DMS114 treated with DMSO at 0.1 percent for 48 hours (cell line): ENCODE results near the gene DHRS13.
"Not testable (repeated sequence)": the region's sequence is repeated elsewhere in the genome, so short reads cannot be mapped to it uniquely, and the experiment has no call there.

ENCODE experiments used
- DNase-seq: peaks from one replicate; lab custom pipeline; 2025; ENCODE audit not compliant: unreplicated experiment; lab: John Stamatoyannopoulos, UW

Gene DHRS13

DNA sequence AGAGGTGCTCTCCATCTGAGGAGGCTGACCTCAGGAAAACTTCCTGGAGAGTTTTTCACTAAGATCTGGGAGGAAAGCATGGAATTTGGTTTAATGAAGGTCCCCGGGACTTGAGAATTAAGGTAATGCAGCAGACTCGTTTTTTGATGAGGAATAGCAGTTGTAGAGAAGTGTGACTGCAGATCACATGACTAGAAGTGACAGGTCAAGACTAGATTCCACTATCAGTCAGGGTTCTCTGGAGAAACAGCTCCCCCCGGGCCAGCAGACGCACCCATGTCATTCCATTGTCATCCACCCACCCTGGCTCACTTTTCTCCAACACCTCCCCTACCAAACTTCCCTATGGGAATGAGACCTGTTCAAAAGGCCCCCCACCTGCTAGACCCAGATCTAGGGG is 1.9 kb upstream of the DHRS13 start:
- DNase-seq, result no peak

DNA sequence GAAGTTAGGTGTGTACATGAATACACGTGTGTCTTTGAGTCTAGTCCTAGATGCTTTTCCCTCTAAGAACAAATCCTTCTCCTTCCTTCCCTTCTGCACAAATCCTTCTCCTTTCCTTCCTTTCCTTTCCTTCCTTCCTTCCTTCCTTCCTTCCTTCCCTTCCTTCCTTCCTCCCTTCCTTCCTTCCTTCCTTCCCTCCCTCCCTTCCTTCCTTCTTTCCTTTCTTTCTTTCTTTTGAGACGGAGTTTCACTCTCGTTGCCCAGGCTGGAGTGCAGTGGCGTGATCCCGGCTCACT is 615 bp upstream of the DHRS13 start:
- not testable (repeated sequence) for DNase-seq

DNA sequence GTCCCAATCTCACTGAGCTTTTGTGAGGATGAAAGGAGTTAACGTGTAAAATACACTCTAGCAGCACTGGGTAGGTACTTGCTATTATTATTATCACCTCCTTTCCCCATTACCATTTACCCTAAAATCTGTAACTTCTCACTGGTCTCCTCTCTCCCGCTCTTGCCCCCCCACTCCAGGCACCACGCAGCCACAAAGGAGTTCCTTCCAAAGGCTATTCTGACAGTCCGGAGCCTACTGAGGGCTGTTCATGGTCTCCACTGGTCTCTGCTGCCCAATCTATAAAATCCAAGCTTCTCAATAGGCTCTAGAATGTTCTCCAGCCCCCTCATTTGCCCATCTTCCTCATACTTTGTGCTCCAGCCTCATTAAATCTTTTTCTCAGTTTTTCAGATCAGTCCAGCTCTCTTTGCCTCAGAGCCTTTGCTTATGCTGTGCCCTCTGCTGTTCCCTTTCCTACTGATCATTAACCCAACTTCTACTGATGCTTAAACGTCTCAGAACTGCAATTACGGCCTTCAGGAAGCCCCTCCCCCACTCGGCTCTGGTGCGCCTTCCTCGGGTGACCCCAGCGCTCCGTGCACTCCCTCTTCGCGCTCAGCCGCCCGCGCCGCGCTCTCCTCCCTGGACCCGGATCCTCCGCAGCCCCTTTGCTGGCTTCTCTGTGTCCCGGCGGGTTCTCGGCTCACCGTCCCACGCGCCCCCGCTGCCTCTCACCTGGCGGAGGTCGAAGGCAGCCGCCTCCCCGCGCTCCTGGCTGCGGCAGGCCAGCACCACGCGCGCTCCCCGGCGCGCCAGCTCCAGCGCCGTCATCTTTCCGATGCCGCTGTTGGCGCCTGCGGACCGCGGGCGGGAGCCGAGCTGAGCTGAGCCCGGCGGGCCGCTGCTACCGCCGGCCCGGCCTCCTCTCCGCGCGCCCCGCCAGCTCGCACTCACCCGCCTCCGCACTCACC is 737 bp downstream of the DHRS13 start:
- no peak for DNase-seq

DNA sequence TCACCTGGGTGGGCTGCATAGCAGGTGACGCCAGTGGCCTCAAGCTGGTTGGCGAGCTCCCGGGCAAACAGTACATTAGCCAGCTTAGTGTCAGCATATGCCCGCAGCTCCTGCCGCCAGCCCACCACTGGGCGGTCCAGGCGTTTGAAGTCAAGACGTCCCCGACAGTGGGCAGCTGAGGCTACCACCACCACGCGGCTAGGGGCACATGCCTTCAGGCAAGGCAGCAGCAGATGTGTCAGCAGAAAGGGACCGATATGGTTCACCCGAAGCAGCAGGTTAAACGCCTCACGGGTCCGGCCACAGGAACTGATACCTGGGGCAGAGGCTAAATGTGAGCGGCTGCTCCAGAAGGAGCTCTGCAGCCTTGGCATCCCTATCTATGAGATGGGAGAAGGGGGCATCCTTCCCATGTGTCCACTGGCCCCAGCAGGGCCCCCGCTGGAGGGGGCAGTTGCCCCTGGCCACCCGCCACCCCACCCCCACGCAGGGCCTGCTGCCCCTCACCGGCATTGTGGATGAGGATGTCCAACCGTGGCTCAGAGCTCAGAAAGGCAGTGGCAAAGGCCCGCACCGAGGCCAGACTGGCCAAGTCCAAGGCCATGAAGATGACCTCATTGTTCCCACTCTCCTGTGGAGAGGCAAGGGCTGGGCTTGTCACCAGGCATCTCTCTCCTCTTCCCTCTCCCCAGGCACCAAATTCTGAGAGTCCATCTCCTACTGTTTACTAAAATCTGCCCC is 1.7 kb downstream of the DHRS13 start:
- DNase-seq, result no peak

DNA sequence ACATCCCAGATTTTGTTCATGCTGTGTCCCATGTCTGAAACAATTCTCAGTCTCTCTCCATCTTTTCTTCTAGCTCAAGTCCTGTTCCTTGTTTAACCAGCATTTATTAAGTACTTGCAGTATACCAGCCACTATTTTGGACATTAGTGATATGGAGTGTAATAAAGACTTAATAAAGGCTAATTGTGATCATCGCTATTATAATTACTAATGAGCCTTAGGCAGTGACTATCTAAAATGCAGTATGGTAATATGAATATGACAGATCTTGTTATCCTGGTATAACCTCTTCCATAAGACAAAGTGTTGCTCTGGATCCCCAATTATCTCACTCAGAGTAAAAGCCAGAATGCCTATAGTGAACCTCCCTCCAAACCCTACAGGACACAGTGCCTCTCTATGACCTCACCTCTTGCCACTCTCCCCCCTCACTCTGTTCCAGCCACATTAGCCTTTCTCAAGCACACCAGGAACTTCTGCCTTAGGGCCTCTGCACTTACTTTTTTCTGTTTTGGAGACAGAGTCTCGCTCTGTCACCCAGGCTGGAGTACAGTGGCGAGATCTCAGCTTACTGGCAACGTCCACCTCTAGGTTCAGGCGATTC is 3.6 kb downstream of the DHRS13 start:
- DNase-seq, result no peak

DNA sequence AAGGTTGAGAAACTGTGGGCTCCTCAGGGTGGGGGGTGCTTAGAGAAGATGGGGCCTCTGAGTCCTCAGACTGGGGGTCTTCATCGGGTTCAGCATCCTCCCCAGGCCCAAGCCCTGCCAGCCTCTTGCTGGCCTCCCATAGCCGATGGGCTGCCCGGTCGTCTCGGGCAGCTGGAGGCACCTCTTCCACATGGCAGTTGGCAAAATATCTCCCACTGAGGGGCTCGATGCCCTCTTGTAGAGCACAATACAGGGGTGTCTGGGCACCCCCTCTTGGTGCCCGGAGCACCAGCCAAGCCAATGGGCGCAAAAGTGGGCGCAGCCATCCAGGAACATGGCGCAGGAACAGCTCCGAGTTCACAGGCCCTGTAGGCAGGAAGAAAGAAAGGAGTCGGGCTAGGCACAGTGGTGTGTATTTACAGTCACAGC is 4.3 kb downstream of the DHRS13 start:
- no peak for DNase-seq

DNA sequence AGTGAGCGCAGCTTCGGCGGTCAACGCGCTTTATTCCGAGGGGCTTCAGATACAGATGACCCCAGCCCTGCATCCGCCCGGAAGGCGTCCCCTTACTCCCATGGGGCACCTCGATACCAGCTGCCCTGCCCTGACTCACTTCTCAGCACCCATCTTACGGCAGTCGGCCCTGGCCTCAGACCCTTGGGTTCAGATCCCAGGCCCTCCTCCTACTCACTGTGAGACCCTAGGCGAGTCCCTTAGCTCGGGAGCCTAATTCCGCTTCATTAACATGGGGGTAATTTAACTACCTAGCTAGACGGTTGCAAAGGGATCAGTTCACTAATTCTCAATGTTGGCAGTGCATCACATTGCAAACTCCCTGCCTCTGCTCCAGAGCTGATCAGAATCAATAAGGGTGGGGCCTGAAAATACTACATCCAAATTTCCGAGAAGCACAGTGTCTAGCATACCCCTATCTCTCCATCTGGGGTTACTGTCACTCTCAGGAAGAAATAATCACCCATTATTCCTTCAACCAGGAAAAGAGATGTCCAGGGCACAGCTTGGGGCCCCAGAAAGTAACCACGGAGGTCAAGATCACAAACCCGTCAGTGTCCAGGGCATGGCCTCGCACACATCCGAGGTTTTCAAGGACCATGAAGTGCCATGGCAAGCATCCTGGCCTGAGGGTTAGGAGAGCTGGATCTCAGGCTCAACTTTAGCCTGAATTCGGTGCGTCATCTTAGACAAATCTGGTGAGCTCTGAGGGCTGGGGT is 4.9 kb downstream of the DHRS13 start:
- no peak for DNase-seq

DNA sequence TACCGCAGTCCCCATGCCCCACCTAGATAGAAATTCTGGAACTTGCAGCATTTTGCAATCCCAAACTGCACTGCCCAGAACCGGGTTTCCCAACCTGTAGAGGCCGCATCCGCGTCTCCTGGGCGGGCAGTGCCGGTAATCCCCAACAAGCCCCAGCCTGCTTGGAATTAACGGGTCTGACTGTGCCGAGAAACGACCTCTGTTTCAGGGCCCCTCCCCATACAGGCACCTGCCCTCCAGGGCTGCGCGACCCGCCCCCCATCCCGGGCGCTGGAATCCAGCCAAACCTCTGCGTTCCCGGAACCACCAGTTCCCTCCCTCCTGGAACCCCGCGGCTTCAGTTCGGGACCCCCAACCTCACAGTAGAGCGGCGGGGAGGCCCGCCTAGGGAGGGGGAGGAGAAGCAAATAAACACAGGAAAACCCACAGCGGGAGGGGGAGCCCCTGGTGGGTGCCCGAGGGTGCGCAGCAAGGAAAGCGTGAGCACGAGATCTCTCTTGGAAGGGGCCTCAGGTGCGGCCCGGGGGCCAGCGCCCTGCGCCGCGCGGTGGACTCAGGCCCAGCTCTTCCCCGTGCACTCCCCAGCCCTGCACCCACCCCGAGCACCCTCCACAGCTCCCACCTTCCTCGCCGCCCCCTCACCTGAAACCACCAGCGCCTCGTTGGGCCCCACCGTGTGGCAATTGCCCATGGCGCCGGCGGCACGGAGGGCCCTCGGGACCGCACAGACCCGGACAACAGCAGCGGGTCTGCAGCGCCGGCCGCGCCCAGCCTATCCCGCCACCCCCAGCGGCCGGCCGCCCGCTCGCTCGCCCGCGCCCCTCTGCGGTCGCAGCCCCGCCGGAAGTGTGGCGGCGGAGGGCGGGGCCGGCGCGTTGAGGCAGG is 5.8 kb downstream of the DHRS13 start, which contains the start of gene FLOT2:
TSS of gene FLOT2 (minus strand) at position 850 of the 885 bp plus-strand sequence. CDS start at position 691, 159 bp downstream.
- DNase-seq, result no peak

DNA sequence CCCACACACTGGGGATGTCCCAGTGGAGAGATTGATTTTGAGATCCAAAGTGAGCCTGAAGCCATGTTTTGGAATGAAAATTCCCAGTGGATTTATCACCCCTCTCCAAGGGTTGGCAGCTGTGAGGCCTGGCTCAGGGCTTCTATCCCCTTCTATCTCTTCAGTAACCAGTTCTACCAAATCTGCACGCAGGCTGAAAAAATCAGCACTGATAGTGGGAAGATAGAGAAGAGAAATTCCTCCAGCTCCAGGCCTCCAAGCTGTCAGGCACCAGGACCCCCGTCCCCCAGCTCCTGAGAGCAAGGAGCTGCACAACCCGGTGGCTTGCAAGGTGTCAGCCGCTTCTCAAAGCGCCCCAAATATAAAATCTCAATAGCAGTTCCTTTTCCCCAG is 6.4 kb downstream of the DHRS13 start:
- no peak for DNase-seq

DNA sequence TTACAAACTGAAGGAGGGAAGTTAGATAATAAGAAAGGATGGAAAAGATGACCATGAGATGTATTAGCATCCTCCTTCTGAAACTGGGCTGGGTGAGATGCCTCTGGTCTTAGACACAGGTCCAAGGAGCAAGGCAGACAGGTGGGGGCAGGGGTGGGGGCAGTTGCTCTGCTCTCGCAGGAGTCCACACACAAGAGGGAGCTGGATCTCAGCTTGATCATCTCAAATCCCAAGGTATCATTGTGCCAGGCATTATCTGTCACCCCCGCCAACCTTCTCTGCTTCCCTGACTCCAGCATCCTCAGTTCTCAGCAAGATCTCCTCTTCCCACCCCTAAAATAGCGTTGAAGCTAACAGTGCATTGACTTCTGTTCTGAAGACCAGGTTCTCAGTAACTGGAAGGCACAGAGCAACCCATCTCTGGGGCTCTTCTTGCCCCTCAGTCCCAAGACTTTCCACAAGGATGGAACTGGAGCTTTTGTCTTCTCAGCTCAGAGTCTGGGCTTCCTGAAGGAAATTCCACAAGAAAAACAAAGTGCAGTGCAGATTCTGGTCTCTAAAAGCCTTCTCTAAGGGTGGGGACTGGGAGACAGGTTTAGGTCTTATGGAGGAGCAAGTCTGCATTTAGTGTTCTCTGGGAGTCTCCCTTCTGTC is 7.0 kb downstream of the DHRS13 start:
- DNase-seq, result no peak

DNA sequence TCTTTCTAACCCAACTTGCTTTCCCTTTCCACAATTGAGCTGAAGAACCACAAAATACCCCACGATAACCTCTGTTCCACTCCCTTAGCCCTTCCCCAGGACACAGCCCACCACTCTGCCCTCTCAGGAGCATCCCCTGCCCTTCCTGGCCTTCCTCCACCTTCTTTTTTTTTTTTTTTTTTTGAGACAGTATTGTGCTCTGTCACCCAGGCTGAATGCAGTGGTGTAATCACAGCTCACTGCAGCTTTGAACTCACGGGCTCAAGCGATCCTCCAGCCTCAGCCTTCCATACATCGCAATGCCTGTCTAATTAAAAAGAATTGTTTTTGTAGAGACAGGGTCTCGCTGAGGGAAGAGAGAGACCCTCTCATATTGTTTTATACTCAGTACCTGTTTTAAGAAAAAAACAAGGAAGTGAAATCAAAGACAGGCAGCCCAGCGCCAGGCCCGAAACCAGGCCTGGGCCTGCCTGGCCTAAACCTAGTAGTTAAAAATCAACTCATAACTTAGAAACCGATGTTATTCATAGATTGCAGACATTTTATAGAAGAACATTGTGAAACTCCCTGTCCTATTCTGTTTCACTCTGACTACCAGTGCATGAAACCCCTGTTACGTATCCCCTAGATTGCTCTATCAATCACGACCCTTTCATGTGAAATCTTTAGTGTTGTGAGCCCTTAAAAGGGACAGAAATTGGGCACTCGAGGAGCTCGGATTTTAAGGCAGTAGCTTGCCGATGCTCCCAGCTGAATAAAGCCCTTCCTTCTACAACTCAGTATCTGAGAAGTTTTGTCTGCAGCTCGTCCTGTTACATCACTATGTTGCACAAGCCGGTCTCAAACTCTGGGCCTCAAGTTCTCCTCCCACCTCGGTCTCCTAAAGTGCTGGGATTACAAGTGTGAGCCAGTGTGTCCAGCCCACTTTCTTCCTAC is 9.4 kb downstream of the DHRS13 start:
- DNase-seq, result not testable (repeated sequence)

DNA sequence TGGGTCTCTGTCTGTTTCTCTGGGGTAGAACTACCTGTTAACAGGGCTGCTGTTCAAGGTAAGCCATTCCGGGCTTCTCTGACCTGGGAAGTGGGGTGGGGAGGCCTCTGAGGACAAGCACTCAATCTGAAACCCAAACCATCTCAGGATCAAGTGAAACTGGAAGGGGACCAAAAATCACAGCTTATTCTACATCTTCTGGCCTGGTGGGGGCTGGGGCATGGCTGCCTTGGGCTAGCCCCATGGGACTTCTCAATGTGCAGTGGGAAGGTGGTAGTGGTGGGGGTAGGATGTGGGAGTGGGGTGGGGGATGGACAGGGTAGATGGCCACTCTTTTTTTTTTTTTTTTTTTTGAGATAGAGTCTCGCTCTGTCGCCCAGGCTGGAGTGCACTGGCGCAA is 10.9 kb downstream of the DHRS13 start:
- no peak for DNase-seq

DNA sequence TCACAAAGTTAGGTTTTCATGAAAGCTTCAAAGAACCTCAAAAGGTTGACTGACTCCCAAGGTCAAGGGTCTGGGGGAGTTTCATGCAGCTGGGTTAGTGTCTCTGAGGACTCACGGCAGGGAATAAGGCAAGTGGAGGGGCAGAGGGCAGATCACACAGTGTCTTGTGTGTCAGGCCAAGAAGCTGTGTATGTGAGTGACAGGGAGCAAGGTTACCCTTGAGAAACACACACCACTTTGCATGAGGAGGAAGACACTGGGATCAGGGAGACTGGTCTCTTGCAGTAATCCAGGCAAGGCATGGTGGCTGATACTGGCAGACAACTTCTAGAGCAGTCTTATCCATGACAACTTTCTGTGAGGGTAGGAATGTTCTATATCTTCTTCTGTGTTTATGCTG is 11.7 kb downstream of the DHRS13 start:
- DNase-seq, result no peak

DNA sequence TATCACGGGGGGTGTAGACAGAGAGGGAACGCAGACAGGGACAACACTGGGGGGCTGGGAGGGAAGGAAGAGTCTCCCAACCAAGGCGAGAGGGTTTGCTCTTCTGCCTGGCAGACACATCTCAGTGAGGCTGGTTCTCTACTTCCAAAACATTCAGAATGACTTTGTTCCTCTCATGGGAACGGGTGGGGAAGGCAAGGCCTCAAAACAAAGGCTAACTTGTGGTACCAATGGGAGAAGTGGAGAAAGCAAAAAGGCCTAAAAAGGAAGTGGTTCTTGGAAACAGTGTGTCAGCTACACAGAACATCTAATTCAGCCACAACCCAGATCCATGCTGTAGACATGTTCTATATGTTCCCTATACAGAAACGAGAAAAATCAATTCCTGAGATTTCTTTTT is 12.9 kb downstream of the DHRS13 start:
- DNase-seq, result no peak

DNA sequence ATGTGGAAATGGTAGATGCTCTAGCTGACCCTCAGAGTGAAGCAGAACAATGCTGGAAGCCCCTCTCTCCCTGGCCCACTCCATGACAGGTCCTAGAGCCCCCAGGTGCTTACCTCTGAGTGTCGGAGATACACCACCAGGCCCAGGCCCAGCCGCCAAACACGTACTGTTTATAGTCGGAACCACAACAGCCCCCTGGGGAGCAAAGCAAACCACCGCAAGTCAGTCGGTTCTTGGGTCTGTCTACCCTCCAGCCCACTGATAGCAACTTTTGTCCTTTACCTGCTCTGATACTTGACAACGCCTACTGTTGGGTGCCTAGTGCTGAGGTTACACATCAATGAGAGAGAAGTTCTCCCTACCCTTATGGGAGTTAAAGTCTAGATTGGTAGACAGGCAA is 14.0 kb downstream of the DHRS13 start:
- DNase-seq, result no peak

DNA sequence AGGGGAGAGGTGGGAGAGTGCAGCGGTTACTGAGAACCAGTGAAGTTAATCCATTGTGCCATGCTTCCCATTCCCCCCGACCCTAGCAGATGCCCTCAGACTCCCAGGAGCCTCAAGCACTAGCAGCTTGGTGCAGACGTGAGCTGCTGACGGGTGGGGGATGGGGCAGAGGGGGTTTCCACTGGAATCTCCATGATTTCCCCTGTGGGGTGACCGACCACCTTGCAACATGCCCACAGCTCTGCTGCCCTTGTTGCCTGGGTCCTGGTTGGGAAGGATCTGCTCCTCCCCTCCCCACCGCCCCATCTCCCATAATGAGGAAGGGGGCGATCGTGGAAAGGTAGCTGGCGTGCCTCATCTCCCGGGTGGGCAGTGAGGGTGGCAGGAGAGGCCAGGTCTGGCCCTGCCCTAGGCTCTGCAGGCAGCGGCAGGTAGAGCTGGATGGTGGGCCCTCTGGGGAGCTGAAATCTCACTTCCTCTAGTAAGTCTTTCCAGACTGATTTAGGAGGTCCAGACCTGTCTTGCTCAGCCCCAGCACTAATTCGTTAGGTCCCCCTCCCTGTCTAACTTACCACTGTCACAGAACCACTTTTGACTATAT is 14.9 kb downstream of the DHRS13 start:
- DNase-seq, result no peak

DNA sequence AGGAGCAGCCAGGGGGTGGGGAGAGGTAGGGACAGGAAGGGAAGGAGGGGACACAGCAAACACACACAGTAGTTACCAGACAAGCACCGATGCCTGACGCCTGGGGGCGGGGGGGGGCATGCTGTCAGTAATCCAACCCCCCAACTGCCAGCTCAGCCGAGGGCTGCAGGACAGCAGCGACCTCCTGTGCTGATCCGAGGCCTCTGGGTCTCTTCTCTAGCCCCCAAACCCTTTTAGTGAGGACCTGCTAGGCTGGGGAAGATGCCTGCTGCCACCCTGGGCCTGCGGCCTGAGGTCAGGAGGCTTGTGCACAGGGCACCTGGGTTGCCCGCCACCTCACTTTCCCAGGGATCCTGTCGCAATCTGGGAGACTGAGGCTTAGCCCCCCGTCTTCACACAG is 16.9 kb downstream of the DHRS13 start:
- DNase-seq, result no peak

DNA sequence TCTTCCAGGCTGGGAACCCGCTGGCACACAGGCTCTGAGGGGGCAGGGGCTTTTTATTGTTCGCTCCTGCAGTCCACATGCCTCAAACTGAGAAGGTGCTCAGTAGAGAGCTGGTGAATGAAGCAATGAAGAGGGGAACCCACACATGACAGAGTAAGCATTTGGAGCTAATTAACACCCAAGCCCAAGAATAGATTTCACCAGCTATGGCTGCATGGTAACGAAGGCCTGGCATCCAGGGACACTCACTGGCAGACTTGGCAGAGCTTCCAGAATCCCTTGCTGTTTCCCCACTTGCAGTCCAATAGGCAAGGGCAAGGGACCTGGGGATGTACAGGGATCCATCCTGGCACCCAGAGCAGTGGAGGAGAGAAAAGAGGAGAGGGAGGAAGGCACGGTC is 17.5 kb downstream of the DHRS13 start:
- DNase-seq, result no peak
